HG03439 (cell line): Measurements from ENCODE around the gene CLASP1.
"Not testable (repeated sequence)": the region's sequence is repeated elsewhere in the genome, so short reads cannot be mapped to it uniquely, and the experiment has no call there.

Experiments used
- ATAC-seq: cut with Tn5 transposase; IDR thresholded peaks from one replicate; pipeline ENCODE4 v1.9.1; 2021; ENCODE audit warnings: mild to moderate bottlenecking, moderate library complexity; ENCODE audit not compliant: unreplicated experiment

CLASP1 gene

GRCh38 chr2:121387591-121388325 lies 261.5 kb downstream of the CLASP1 start:
- no peak for ATAC-seq

GRCh38 chr2:121386707-121387106 lies 262.6 kb downstream of the CLASP1 start:
- no peak for ATAC-seq

GRCh38 chr2:121386102-121386501 lies 263.2 kb downstream of the CLASP1 start:
- ATAC-seq, result no peak

GRCh38 chr2:121382744-121383143 lies 266.5 kb downstream of the CLASP1 start:
- no peak for ATAC-seq

GRCh38 chr2:121377646-121378045 lies 271.6 kb downstream of the CLASP1 start:
- ATAC-seq, result no peak

- no peak for ATAC-seq
Observed at GRCh38 chr2:121376535-121377250, 272.6 kb downstream of the CLASP1 start.

GRCh38 chr2:121375621-121376159 lies 273.6 kb downstream of the CLASP1 start:
- ATAC-seq, result no peak

- not testable (repeated sequence) for ATAC-seq
Observed at GRCh38 chr2:121374412-121375075, 274.7 kb downstream of the CLASP1 start.

GRCh38 chr2:121372721-121373353 lies 276.4 kb downstream of the CLASP1 start:
- ATAC-seq, result no peak

- ATAC-seq, result no peak
Observed at GRCh38 chr2:121372082-121372481, 277.2 kb downstream of the CLASP1 start.

- no peak for ATAC-seq
Observed at GRCh38 chr2:121368836-121369235, 280.4 kb downstream of the CLASP1 start.

- ATAC-seq, result no peak
Observed at GRCh38 chr2:121368155-121368554, 281.1 kb downstream of the CLASP1 start.

- ATAC-seq, result no peak
Observed at GRCh38 chr2:121367246-121367900, 281.9 kb downstream of the CLASP1 start.

- ATAC-seq, result no peak
Observed at GRCh38 chr2:121366040-121366439, 283.2 kb downstream of the CLASP1 start.

GRCh38 chr2:121365061-121365460 lies 284.2 kb downstream of the CLASP1 start:
- ATAC-seq, result no peak

GRCh38 chr2:121363632-121364420 lies 285.4 kb downstream of the CLASP1 start:
- no peak for ATAC-seq

- ATAC-seq, result no peak
Observed at GRCh38 chr2:121362774-121363173, 286.5 kb downstream of the CLASP1 start.

GRCh38 chr2:121362226-121362625 lies 287.0 kb downstream of the CLASP1 start:
- ATAC-seq, result no peak

- no peak for ATAC-seq
Observed at GRCh38 chr2:121360566-121361300, 288.5 kb downstream of the CLASP1 start.
